Prostate gland (tissue), 2 donors: Measurements from ENCODE around the gene PDPK1. TPM values are rescaled to one million over a fixed set of nuclear protein-coding genes. Genes with fewer than 3 reads are reported as not detected.

Experiments used
- DNase-seq: peaks from one replicate; pipeline ENCODE4 v3.0.0-alpha.2; 2019; ENCODE audit warnings: low spot score
- H3K27ac ChIP-seq, 2 donors: fragments of 200-600 bp; sonication (generic); 2 replicates each; pipeline ENCODE4 v1.5.1; 2017 to 2019
- H3K27me3 ChIP-seq: fragments of 200-600 bp; sonication (generic); replicated peaks from 2 replicates; pipeline ENCODE4 v1.5.1; 2019; ENCODE audit not compliant: insufficient read depth
- H3K36me3 ChIP-seq, 2 donors: fragments of 200-600 bp; sonication (generic); 1 replicate in 1 of 2; 2 replicates in 1 of 2; pipeline versions ENCODE4 v1.5.1 to v1.8.1; 2017 to 2019
- H3K4me1 ChIP-seq: fragments of 200-600 bp; sonication (generic); replicated peaks from 2 replicates; pipeline ENCODE4 v1.5.1; 2019
- H3K4me3 ChIP-seq, 2 donors: fragments of 200-600 bp; sonication (generic); 2 replicates each; pipeline ENCODE4 v1.5.1; 2017 to 2019
- H3K9me3 ChIP-seq: fragments of 200-600 bp; sonication (generic); 2 replicates; pipeline ENCODE4 v1.5.1; 2017
- POLR2A ChIP-seq: fragments of 450-650 bp; IDR thresholded peaks from one replicate; pipeline ENCODE4 v1.6.1; 2016; ENCODE audit warnings: antibody characterized with exemption, mild to moderate bottlenecking
- POLR2AphosphoS5 ChIP-seq: sonication (generic); formaldehyde crosslinking; IDR thresholded peaks from one replicate; pipeline ENCODE4 v1.6.1; 2017; ENCODE audit warnings: antibody characterized with exemption
- WGBS: methylation state at CpG from one replicate; pipeline ENCODE4 v1.1.5; 2018; 5-methylcytosine and 5-hydroxymethylcytosine counted together
- intact Hi-C: fragments of 100-400 bp; cut with DNase I; formaldehyde crosslinking; loops from one replicate; pipeline ENCODE4 v1.14.2; 2022
- total RNA-seq, 2 donors: library from RNA; depleted of rRNA; stranded (reverse); fragments of >200 nt; gene quantifications; one replicate each; pipeline ENCODE4 v1.1.0, GENCODE V29; 2016
- TF ChIP-seq, protein P1 (sequence below), 4 experiments: fragments of 200-600 bp in 2 of 4; fragments of 450-650 bp in 2 of 4; sonication (generic) in 2 of 4; IDR thresholded peaks; 1 replicate in 3 of 4; 2 replicates in 1 of 4; pipeline ENCODE4 v1.5.1; 2016 to 2019; ENCODE audit warnings: antibody characterized with exemption in 4 of 4, mild to moderate bottlenecking in 2 of 4, moderate library complexity in 2 of 4

PDPK1 gene
- total RNA-seq, result 10 to 100 TPM; 33.1 to 73.2 TPM

DNA sequence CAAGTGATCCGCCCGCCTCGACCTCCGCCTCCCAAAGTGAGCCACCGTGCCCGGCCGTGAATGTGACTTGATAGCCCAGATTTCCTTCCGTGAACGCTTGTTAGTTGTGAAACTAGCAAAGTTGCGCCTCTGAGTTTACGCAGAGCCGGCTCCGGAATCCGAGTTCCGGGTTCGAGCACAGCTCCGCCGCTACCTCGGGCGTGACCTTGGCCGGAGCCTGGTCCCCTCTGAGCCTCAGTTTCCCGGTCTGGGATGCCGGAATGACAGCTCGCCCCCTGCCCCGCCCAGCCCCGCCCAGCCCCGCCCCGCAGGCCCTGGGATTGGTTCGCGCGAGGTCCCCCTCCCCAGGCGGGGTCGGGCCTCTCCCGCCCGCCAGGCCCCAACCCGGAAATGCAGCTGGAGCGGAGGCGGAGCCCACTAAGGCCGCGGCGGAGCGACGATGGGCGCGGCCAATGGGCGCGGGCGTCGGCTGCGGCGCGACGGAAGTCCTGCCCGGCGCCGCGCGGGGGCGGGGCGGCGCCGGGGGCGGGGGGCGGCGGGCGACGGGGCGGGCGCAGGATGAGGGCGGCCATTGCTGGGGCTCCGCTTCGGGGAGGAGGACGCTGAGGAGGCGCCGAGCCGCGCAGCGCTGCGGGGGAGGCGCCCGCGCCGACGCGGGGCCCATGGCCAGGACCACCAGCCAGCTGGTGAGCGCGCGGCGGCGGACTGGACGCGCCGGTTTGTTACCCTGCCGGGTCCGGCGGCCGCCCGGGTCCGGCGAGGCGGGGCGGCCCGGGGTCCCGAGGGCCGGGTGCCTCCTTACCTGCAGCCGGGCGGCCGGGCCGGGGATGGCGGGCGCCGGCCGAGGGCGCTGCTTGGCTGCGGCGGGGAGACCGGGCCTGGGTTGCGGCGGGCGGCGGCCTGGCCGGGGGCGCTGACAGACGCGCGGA lies at the start of gene PDPK1:
TSS of gene PDPK1 (plus strand) at position 571 of the 929 bp plus-strand sequence. CDS start at position 663, 92 bp downstream.
- Histone ChIP-seq H3K27ac (peak within 1 kb of the TSS; percentile 85 to 86), H3K27me3 (no peaks in the 10 kb centered on the region), H3K4me1 (no peaks in the 10 kb centered on the region), H3K36me3 (no peaks in the 10 kb centered on the region), H3K4me3 (peak within 1 kb of the TSS; percentile 65 to 69), H3K9me3 (no peaks in the 10 kb centered on the region)
- 2% methylated on average over 51 of the region's 126 CpGs for WGBS
- TF ChIP-seq, protein P1, sequence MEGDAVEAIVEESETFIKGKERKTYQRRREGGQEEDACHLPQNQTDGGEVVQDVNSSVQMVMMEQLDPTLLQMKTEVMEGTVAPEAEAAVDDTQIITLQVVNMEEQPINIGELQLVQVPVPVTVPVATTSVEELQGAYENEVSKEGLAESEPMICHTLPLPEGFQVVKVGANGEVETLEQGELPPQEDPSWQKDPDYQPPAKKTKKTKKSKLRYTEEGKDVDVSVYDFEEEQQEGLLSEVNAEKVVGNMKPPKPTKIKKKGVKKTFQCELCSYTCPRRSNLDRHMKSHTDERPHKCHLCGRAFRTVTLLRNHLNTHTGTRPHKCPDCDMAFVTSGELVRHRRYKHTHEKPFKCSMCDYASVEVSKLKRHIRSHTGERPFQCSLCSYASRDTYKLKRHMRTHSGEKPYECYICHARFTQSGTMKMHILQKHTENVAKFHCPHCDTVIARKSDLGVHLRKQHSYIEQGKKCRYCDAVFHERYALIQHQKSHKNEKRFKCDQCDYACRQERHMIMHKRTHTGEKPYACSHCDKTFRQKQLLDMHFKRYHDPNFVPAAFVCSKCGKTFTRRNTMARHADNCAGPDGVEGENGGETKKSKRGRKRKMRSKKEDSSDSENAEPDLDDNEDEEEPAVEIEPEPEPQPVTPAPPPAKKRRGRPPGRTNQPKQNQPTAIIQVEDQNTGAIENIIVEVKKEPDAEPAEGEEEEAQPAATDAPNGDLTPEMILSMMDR (IDR thresholded peaks at IDR 0.05), result peak in 1 of 4 experiments; percentile 22
- TF ChIP-seq POLR2A, result peak; percentile 59
- peak; percentile 40 for TF ChIP-seq POLR2AphosphoS5
- intact Hi-C loops, result loop anchor here (5.0 to 10.0 kb wide), 2 partner anchors 57 to 135 kb away; no protein-coding TSS in a partner anchor
- DNase-seq, result peak; percentile 93

DNA sequence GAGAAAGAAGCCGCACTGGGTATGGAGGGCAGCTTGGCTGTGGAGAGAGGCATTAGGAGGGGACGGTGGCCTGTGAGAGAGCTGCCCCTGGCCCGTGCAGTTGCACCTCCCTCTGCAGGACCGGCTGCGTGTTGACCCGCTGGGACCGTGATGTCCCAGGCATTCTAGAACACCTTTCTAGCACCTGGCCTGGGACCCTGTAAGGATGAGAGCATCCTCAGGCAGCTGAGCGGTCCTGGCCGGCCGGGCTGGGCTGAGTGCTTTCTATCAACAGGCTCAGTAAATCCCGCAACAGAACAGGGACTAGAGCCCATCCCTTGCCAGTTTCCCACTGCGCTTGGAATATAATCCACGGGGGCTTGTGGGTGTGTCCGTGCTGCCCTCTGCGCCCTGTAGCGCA lies 48.2 kb upstream of the PDPK1 start:
- Histone ChIP-seq H3K36me3 (no peaks in the 10 kb centered on the region), H3K4me1 (peaks cover 2% of the 10 kb centered on the region), H3K27ac (no peak overlapping the region), H3K27me3 (no peaks in the 10 kb centered on the region), H3K9me3 (no peaks in the 10 kb centered on the region), H3K4me3 (no peak overlapping the region)
- no peak for DNase-seq
- no peak for TF ChIP-seq POLR2AphosphoS5
- no peak for TF ChIP-seq POLR2A
- TF ChIP-seq, protein P1 (IDR thresholded peaks at IDR 0.05), result no peak
- 91% methylated on average over 16 of the region's 16 CpGs for WGBS
- intact Hi-C loops, result no loop called here

DNA sequence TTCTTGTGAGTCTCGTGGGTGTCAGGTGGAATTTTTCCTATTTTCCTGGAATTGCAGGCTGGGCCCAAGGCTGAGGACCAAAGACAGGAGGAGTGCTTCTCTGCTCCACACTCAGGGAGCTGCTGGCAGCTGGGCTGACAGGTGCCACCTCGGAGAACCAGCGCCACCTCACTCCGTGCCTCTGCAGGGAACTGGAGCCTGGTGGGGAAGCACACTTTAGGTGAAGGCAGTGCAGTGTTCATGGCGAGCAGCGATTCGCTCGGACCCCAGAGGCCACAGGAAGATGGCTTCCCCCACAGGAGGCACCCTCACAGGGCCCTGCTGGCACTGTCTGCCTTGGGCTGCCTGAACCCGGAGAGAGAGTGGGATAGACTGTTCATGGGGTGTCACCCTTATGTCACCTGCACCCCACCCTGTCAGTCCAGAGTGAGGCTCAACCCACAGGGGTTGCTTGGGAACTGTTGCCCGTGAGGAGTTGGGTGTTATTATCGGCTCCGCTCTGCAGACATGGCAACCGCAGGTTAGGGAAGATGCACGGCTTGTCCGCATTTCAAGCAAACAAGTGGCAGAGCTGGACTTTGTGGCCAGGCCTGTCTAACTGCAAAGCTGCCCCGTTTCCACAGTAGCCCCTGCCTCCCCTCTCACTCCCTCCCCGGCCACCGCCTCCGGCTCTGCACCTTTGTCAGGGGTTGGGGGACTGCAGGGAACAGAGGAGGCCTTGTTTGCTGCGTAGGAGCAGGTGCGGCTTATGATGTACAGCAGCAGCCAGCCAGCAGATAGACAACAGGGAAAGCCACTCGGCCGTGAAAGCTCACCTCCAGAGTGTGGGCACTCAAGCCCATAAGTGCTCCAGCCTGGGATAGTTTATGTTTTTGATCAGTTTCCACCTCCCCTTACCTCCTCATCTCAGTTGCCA lies 47.4 kb upstream of the PDPK1 start:
- 77% methylated on average over 23 of the region's 23 CpGs for WGBS
- Histone ChIP-seq H3K4me3 (no peak overlapping the region), H3K9me3 (no peaks in the 10 kb centered on the region), H3K4me1 (peaks cover 2% of the 10 kb centered on the region), H3K27me3 (no peaks in the 10 kb centered on the region), H3K27ac (no peak overlapping the region), H3K36me3 (no peaks in the 10 kb centered on the region)
- TF ChIP-seq POLR2AphosphoS5 (no peak), POLR2A (no peak)
- TF ChIP-seq, protein P1 (IDR thresholded peaks at IDR 0.05), result no peak
- DNase-seq, result no peak
- intact Hi-C loops, result no loop called here

DNA sequence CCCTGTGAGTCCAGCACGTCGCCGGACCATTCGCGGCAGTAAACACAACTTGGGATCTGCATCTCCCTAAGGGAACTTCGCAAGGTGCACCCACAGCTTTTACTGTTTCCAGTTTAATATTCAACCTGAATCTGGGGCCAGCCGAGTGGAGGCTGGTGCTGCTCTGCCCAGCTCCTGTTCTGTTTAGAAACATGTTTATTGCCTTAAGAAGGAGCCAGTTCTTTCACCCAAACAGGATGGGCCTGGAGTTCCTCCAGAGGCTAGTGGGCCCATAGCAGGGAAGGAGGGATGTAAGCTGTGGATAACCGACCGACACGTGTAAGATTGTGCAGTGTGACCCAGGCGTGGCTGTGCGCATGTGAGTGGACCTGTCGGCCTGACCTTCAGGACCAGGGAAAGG lies 45.5 kb upstream of the PDPK1 start:
- Histone ChIP-seq H3K9me3 (no peaks in the 10 kb centered on the region), H3K4me3 (no peak overlapping the region), H3K4me1 (no peaks in the 10 kb centered on the region), H3K27me3 (no peaks in the 10 kb centered on the region), H3K27ac (no peak overlapping the region), H3K36me3 (no peaks in the 10 kb centered on the region)
- TF ChIP-seq, protein P1 (IDR thresholded peaks at IDR 0.05), result no peak
- intact Hi-C loops, result no loop called here
- DNase-seq, result no peak
- 74% methylated on average over 13 of the region's 13 CpGs for WGBS
